ENCODE data around the gene MAFG. TPM values are rescaled to one million over a fixed set of nuclear protein-coding genes. Genes with fewer than 3 reads are reported as not detected.

The MAFG gene
- total RNA-seq, 4 donors from 2014 or later, result 10.0 to 26.6 (median 23.5) TPM

- H3K4me3 ChIP-seq, result no peak overlapping the region
- WGBS, 2 donors, result 59 to 73% methylated on average over 10 to 13 of the region's 22 CpGs
- TF ChIP-seq CTCF (IDR thresholded peaks at IDR 0.05) (no peak), POLR2A (IDR thresholded peaks at IDR 0.05) (no peak)
- H3K9me3 ChIP-seq, result no peaks in the 10 kb centered on the region
- intact Hi-C loops (cut with DNase I), result no loop called here
- peaks cover 32 to 74% (median 53%) of the 10 kb centered on the region in 3 donors for H3K4me1 ChIP-seq
- peaks cover 10 to 84% (median 21%) of the 10 kb centered on the region in 4 donors for H3K27me3 ChIP-seq
- no peak overlapping the region for H3K27ac ChIP-seq
- H3K36me3 ChIP-seq, result no peaks in the 10 kb centered on the region
- no peak for DNase-seq
Measured at GRCh38 chr17:81964081-81964849, 36.7 kb upstream of the MAFG start.

- TF ChIP-seq CTCF (IDR thresholded peaks at IDR 0.05), result no peak
- TF ChIP-seq POLR2A (IDR thresholded peaks at IDR 0.05), result no peak
- peaks cover 23 to 64% (median 45%) of the 10 kb centered on the region in 3 donors for H3K4me1 ChIP-seq
- WGBS, 2 donors, result 54 to 62% methylated on average over 11 to 24 of the region's 37 CpGs
- no peaks in the 10 kb centered on the region for H3K36me3 ChIP-seq
- peaks cover 17 to 91% (median 24%) of the 10 kb centered on the region in 4 donors for H3K27me3 ChIP-seq
- H3K9me3 ChIP-seq, result no peaks in the 10 kb centered on the region
- intact Hi-C loops (cut with DNase I), result no loop called here
- no peak for DNase-seq
- H3K27ac ChIP-seq, result no peak overlapping the region
- H3K4me3 ChIP-seq, result no peak overlapping the region
Measured at GRCh38 chr17:81962499-81963441, 35.2 kb upstream of the MAFG start.

GRCh38 chr17:81961521-81962498 lies 34.3 kb upstream of the MAFG start:
- H3K4me3 ChIP-seq, result peak overlapping the region in 2 of 4 donors; percentile 45 to 72
- 73 to 74% methylated on average over 5 to 9 of the region's 82 CpGs for WGBS, 2 donors

GRCh38 chr17:81961087-81961511 lies 33.6 kb upstream of the MAFG start, which contains the start of gene NOTUM:
TSS of gene NOTUM (minus strand) at chr17:81961187. CDS start at chr17:81960909, 278 bp downstream.
- Histone ChIP-seq H3K36me3 (no peaks in the 10 kb centered on the region), H3K27me3 (peaks cover 17 to 93% (median 24%) of the 10 kb centered on the region in 4 donors), H3K9me3 (no peaks in the 10 kb centered on the region), H3K4me1 (peaks cover 12 to 48% (median 32%) of the 10 kb centered on the region in 3 donors), H3K4me3 (peak within 1 kb of the TSS; percentile 29 to 72 (median 42)), H3K27ac (no peak within 1 kb of the TSS)
- no CpG with 5 or more reads among the region's 65 CpGs for WGBS, 2 donors
- no peak for DNase-seq
- TF ChIP-seq CTCF (IDR thresholded peaks at IDR 0.05), result peak in 2 of 6 experiments; percentile 8 to 25
- TF ChIP-seq POLR2A (IDR thresholded peaks at IDR 0.05), result no peak
- intact Hi-C loops (cut with DNase I), result no loop called here

More at GRCh38 chr17:81961521-81962498, 34.3 kb upstream of the MAFG start:
- DNase-seq, result no peak
- no peak overlapping the region for H3K27ac ChIP-seq
- no peaks in the 10 kb centered on the region for H3K9me3 ChIP-seq
- H3K36me3 ChIP-seq, result no peaks in the 10 kb centered on the region
- TF ChIP-seq POLR2A (IDR thresholded peaks at IDR 0.05), result no peak
- TF ChIP-seq CTCF (IDR thresholded peaks at IDR 0.05), result no peak
- peaks cover 13 to 54% (median 35%) of the 10 kb centered on the region in 3 donors for H3K4me1 ChIP-seq
- intact Hi-C loops (cut with DNase I), result no loop called here
- H3K27me3 ChIP-seq, result peaks cover 17 to 93% (median 24%) of the 10 kb centered on the region in 4 donors
